ENCODE data around the gene PCDHA5. TPM values are rescaled to one million over a fixed set of nuclear protein-coding genes. Genes with fewer than 3 reads are reported as not detected.
"Not testable (repeated sequence)": the region's sequence is repeated elsewhere in the genome, so short reads cannot be mapped to it uniquely, and the experiment has no call there.

Gene PCDHA5
- total RNA-seq, 4 donors from 2014 or later = 0.39 to 2.7 (median 0.54) TPM

- DNase-seq (ENCODE audit: low spot score in 2 of 2) = no peak
These were observed 19.9 kb downstream of the PCDHA5 start, which contains the start of gene PCDHA8 for GRCh38 chr5:140840978-140841962. TSS of gene PCDHA8 (plus strand) at chr5:140841187. CDS start at chr5:140841322, 135 bp downstream.

GRCh38 chr5:140842798-140843733 lies 21.7 kb downstream of the PCDHA5 start:
- H3K27ac ChIP-seq = no peak overlapping the region
- H3K9me3 ChIP-seq = peaks cover 0 to 50% (median 6%) of the 10 kb centered on the region in 4 donors
- DNase-seq (ENCODE audit: low spot score in 2 of 2) = no peak
- TF ChIP-seq POLR2A (IDR thresholded peaks at IDR 0.05) (no peak), CTCF (IDR thresholded peaks at IDR 0.05) (no peak), EP300 (IDR thresholded peaks at IDR 0.05) (no peak)
- H3K27me3 ChIP-seq = no peaks in the 10 kb centered on the region
- 44 to 50% methylated on average over 47 to 80 of the region's 87 CpGs for whole genome bisulfite sequencing, 2 donors
- H3K36me3 ChIP-seq = no peaks in the 10 kb centered on the region
- H3K4me1 ChIP-seq = no peaks in the 10 kb centered on the region
- no peak overlapping the region for H3K4me3 ChIP-seq

More at GRCh38 chr5:140840978-140841962, 19.9 kb downstream of the PCDHA5 start, which contains the start of gene PCDHA8:
- no peak for TF ChIP-seq POLR2A (IDR thresholded peaks at IDR 0.05)
- TF ChIP-seq EP300 (IDR thresholded peaks at IDR 0.05) = no peak
- TF ChIP-seq CTCF (IDR thresholded peaks at IDR 0.05) = no peak
- H3K27me3 ChIP-seq = no peaks in the 10 kb centered on the region
- no peak within 1 kb of the TSS for H3K4me3 ChIP-seq
- no peaks in the 10 kb centered on the region for H3K4me1 ChIP-seq
- WGBS, 2 donors = 23 to 30% methylated on average over 32 to 47 of the region's 47 CpGs
- H3K9me3 ChIP-seq = peaks cover 0 to 48% (median 6%) of the 10 kb centered on the region in 4 donors
- no peaks in the 10 kb centered on the region for H3K36me3 ChIP-seq
- H3K27ac ChIP-seq = no peak within 1 kb of the TSS

GRCh38 chr5:140848139-140849102 lies 27.0 kb downstream of the PCDHA5 start, which contains the start of gene PCDHA9:
TSS of gene PCDHA9 (plus strand) at chr5:140848382. CDS start at chr5:140848496, 114 bp downstream.
- H3K4me1 ChIP-seq; H3K27ac ChIP-seq; H3K27me3 ChIP-seq; DNase-seq (ENCODE audit: low spot score in 2 of 2); H3K4me3 ChIP-seq; H3K36me3 ChIP-seq: not testable (repeated sequence)
- peaks cover 0 to 62% (median 1%) of the 10 kb centered on the region in 4 donors for H3K9me3 ChIP-seq
- WGBS, 2 donors = 23 to 25% methylated on average over 24 to 34 of the region's 48 CpGs

- not testable (repeated sequence) for H3K27ac ChIP-seq; DNase-seq (ENCODE audit: low spot score in 2 of 2); H3K4me1 ChIP-seq; H3K36me3 ChIP-seq; H3K4me3 ChIP-seq; H3K27me3 ChIP-seq
- peaks cover 0 to 58% (median 1%) of the 10 kb centered on the region in 4 donors for H3K9me3 ChIP-seq
- WGBS, 2 donors = 48 to 52% methylated on average over 52 to 97 of the region's 101 CpGs
These were observed 28.6 kb downstream of the PCDHA5 start for GRCh38 chr5:140849831-140850634.

All from tibial nerve (tissue), 4 donors.